CD4-positive, alpha-beta T cell treated with Interleukin-2 at 100 ng/mL for 4 hours (primary cell): ENCODE data around the gene ATP6V0A4.

Experiments
- DNase-seq: peaks from one replicate; pipeline ENCODE4 v3.0.0-alpha.2; 2020; ENCODE audit warnings: low spot score

ATP6V0A4 gene

DNA sequence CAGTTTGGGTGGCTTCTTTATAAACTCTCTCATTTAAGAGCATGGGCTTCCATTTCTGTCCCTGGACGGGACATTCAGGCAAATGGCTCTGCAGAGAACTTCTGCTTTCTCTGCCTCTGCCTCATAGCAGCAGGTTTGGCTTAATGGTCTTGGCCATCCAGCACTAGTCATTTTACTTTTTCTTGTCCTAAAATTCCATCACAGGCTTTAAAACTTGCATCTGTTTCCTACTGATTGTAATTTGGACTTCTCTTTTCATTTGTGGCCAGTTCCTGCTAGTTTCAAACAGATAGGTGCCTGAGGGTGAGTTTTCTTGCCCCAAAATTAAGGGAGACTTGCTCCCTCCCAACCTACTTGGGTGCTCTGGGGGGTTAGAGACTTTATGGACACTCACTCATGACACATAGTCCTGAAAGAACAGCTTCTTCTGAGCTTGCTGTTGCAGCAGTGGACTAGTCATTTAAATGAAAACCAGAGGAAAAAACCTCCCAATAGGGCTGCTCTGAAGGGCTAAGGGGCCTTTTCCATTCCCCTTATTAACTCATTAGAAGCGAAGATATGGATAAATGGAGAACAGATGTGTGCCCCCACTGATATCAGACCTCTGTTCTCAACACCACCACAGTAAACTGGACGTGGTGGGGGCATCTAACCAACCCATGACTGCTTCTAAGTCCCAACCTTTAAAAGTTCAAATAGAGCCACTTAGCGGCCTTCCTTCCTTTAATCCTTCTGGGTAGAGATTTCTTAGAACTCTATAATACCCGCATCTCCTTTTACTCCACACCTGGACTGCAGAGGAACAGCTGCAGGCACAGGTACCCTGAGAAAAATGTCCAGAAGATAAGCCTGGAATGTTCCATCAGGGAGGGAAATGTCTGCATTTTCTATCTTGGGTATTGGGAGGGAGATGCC, 135.7 kb downstream of the ATP6V0A4 start:
- no peak for DNase-seq

- DNase-seq, result no peak
Measured at GRCh38 chr7:138661069-138661635, 136.8 kb downstream of the ATP6V0A4 start.

GRCh38 chr7:138658889-138659288, 139.1 kb downstream of the ATP6V0A4 start:
- DNase-seq, result no peak

DNA sequence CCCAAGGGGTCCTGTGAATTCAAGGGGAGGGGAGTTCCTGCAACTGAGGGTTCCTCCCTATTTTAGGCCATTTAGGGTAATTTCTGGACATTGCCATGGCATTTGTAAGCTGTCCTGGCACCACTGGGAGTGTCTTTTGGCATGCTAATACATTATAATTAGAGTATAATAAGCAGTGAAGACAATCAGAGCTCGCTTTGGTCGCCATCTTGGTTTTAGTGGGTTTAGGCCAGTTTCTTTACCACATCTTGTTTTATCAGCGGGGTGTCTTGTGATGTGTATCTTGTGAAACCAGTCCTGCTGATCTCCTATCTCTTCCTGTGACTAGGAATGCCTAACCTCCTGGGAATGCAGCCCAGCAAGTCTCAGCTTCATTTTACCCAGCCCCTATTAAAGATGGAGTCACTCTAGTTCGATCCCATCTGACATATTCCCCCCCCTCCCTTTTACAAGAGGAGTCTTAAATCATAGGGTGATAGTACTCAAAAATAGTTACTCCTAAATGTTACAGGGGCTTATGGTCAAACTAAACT, 140.1 kb downstream of the ATP6V0A4 start:
- DNase-seq, result no peak

DNA sequence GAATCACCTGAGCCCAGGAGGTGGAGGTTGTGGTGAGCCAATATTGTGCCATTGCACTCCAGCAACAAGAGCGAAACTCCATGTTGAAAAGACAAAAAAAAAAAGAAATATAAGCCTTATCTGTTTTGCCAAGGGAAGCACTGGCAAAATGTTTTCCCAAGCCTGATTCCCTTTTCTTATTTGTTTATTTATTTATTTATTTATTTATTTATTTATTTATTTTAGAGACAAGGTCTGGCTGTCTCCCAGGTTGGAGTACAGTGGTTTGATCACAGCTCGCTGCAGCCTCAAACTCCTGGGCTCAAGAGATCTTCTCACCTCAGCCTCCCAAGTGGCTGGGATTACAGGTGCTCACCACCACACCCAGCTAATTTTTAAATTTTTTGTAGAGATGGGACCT, 141.0 kb downstream of the ATP6V0A4 start:
- no peak for DNase-seq
